ENCODE measurements around the gene KDM5A.
A peak's percentile ranks its signal among the peaks of the same experiment; 100 is the strongest.
"Not testable (repeated sequence)": the region's sequence is repeated elsewhere in the genome, so short reads cannot be mapped to it uniquely, and the experiment has no call there.

KDM5A gene

DNA sequence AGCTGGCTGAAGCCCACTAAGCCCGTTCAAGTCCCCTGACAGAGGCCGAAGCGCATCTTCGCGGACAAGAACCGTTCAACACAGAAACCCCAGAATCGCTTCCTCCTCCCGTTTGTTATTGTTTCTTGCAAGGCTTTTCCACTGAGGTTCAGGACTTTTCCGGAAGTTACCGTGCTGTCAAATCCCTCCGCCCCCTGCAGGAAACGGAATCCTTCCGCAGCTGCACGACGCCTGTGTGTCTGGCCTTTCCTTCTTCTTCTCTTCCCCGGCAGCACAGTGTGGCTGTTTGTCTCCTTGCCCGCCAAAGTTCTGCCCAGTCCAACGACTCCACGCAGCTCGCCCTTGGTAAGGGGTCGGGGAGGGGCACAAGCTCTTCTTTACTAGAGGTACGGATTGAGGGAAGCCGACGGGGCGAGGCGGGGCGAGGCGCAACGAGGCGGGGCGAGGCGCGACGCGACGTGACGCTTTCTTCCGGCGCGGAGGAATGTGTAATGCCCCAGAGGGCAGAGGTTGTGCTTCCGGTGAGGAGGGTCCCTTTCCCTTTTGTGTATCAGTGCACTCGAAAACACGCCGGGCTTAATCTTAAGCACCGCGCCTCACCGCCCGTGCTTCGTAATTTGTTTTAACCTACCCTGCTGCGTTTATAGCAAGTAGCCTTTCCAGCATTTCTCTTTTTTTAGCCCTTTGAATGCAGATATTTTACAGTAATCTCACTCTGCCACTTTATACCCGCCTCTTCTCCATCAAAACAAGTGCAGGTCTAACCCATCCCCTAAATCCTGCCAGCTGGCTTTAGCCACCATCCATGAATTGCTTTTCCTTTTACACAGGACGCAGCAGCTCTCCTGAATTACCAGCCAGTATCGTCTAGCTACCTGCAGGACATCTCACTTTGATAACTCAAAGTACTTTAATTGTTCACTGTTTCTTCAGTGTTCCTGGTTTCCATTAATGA, at the start of gene KDM5A:
KDM5A (minus strand) TSS at position 179 of the 955 bp plus-strand sequence. CDS start 229 bp downstream, outside the sequence.
- TF ChIP-seq, protein P1, sequence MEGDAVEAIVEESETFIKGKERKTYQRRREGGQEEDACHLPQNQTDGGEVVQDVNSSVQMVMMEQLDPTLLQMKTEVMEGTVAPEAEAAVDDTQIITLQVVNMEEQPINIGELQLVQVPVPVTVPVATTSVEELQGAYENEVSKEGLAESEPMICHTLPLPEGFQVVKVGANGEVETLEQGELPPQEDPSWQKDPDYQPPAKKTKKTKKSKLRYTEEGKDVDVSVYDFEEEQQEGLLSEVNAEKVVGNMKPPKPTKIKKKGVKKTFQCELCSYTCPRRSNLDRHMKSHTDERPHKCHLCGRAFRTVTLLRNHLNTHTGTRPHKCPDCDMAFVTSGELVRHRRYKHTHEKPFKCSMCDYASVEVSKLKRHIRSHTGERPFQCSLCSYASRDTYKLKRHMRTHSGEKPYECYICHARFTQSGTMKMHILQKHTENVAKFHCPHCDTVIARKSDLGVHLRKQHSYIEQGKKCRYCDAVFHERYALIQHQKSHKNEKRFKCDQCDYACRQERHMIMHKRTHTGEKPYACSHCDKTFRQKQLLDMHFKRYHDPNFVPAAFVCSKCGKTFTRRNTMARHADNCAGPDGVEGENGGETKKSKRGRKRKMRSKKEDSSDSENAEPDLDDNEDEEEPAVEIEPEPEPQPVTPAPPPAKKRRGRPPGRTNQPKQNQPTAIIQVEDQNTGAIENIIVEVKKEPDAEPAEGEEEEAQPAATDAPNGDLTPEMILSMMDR (IDR thresholded peaks at IDR 0.05; ENCODE audit: low read depth, low read length) = no peak
- H3K4me3 ChIP-seq (ENCODE audit: low read depth, low read length) = peak within 1 kb of the TSS; percentile 78

DNA sequence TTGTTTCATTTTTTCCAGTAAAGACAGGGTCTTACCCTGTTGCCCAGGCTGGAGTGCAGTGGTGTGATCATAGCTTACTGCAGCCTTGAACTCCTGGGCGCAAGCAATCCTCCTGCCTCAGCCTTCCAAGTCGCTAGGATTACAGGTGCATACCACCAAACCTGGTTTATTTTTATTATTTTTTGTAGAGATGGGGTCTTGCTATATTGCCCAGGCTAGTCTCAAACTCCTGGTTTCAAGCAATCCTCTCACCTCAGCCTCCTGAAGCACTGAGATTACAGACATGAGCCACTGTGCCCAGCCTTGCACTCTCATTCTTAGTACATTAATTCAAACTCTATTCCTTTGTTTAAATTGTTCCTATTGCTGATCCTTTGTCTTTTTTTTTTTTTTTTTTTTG, 46.6 kb upstream of the KDM5A start:
- H3K4me3 ChIP-seq (ENCODE audit: low read depth, low read length) = not testable (repeated sequence)

DNA sequence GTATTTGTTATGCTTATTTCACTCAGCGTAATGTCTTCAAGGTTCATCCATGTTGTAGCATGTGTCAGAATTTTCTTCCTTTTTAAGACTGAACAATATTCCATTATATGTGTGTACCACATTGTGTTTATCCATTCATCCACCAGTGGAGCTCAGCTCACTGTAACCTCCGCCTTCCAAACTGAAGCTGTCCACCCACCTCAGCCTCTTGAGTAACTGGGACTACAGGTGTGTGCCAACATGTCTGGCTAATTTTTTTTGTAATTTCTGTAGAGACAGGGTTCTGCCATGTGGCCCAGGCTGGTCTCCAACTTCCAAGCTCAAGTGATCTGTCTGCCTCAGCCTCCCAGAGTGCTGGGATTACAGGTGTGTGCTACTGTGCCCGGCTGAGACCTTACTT, 33.4 kb upstream of the KDM5A start:
- H3K4me3 ChIP-seq (ENCODE audit: low read depth, low read length) = no peak overlapping the region
- TF ChIP-seq, protein P1 (IDR thresholded peaks at IDR 0.05; ENCODE audit: low read depth, low read length) = no peak

DNA sequence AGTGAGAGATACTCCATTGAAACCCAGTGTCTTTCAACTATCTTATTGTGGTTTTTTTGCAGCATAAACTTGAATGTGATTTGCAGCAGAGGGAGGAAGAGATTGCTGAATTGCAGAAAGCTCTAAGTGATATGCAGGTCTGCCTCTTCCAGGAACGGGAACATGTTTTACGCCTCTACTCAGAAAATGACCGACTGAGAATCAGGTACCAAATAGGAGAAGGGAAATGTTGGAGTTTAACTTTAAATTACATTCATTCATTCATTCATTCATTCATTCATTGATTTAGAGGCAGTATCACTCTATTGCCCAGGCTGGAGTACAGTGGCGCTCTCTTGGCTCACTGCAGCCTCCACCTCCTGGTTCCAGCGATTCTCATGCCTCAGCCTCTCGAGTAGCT, 29.3 kb upstream of the KDM5A start:
- H3K4me3 ChIP-seq (ENCODE audit: low read depth, low read length) = no peak overlapping the region
- TF ChIP-seq, protein P1 (IDR thresholded peaks at IDR 0.05; ENCODE audit: low read depth, low read length) = no peak

DNA sequence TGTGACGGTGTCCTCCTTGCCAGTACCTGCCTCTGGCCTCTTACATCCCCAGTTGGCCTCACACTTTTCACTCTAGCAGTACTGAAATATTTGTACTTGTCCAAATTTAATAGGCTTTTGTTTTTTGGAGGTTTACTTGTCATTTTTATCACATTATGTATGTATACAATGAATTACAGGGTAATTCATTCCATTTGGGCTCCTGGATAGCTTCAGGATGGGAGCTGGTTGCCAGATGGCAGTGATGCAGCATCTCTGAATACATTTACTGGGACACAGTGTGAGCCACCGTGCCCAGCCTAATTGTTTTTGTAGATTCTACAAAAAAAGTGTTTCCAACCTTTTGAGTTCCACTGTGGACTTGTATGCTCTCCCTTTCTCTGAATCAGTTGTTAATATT, 25.7 kb upstream of the KDM5A start:
- TF ChIP-seq, protein P1 (IDR thresholded peaks at IDR 0.05; ENCODE audit: low read depth, low read length) = no peak

DNA sequence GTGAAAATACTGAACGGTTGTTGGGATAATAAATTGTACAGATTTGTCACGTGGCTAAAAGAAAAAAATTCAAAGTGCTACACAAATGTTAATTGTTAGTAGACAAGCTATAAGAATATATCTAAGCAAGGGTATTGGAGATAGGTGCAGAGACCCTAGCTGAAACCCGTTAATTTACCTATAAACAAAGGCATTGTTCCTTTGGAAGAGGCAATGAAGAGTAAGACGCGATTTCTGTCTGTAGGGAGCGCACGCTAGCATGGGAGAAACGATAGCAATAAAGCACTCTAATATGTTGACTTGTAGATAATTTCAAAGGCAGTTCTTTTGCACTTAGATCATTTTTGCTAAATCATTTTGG, 12.9 kb upstream of the KDM5A start:
- TF ChIP-seq, protein P1 (IDR thresholded peaks at IDR 0.05; ENCODE audit: low read depth, low read length) = no peak
- H3K4me3 ChIP-seq (ENCODE audit: low read depth, low read length) = peak overlapping the region; percentile 95

More for the DNA sequence above, 25.7 kb upstream of the KDM5A start:
- no peak overlapping the region for H3K4me3 ChIP-seq (ENCODE audit: low read depth, low read length)

DNA sequence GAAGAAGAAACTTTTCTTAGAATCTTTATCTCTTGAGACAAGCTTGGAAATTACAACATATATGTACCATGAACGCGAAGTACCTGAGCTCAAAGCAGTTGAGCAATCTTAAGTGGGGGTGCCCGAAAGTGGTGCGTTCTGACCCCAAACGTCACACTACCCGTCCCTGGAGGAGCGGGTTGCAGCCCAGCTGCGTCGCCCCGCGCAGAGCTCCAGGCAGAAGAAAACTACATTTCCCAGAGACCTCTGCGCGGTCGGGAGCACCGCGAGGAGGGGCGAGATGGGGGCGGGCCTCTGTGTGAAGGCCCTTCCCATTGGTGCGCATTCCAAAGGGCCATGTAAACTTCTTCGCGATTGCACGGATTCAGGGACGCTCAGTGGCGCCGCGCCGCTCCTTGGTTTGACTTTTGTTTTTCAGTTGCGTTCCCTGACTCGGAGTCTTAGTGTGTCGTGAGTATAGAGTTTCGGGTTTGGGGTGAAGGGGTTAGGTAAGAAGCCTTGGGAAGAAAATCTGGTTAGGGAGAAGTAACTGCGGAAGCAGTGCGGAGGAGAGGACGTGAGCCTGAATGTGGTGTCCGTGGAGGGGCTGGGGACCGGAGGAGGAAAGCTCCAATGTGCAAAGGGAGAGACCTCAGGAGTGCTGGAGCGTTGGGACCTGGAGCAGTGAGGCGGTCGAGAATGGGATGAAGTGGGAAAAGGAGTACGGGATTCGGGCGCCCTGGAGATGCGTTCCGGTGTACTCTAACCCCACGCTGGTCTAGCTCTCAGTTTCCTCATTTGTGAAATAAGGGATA, 12.3 kb upstream of the KDM5A start, which contains the start of gene CCDC77:
CCDC77 (plus strand) TSS at position 410 of the 794 bp plus-strand sequence. CDS start 7,740 bp downstream, outside the sequence.
- H3K4me3 ChIP-seq (ENCODE audit: low read depth, low read length) = peak within 1 kb of the TSS; percentile 95
- TF ChIP-seq, protein P1 (IDR thresholded peaks at IDR 0.05; ENCODE audit: low read depth, low read length) = no peak

All from WI38 (cell line).